ENCODE measurements around the gene SAC3D1. TPM values are rescaled to one million over a fixed set of nuclear protein-coding genes. Genes with fewer than 3 reads are reported as not detected.

Gene SAC3D1
- total and polyA plus RNA-seq, 9 of the 15 experiments (the other 6 are each of a cell fraction or from before 2014, with no cell fraction given), result 0.20 to 35.2 (median 5.8) TPM

GRCh38 chr11:65013888-65014725 is 26.9 kb upstream of the SAC3D1 start, which contains the start of gene ARL2 (continued):
- TF ChIP-seq ZNF3 (CRISPR knock-in tag; IDR thresholded peaks at IDR 0.05) (no peak), SRSF1 (IDR thresholded peaks at IDR 0.05; ENCODE audit: low read depth, low read length) (0 out of 2 replicates have a peak, but pooled peaks have one; percentile 27), TAF1 (IDR thresholded peaks at IDR 0.05; ENCODE audit: control insufficient read depth, extremely low read depth, insufficient read depth, low read length, severe bottlenecking) (peak; percentile 12), MAX (CRISPR knock-in tag; IDR thresholded peaks at IDR 0.05) (peak; percentile 100), NCOR1 (IDR thresholded peaks at IDR 0.05) (peak; percentile 37; the same call in 1 of the 2 replicates), POLR2A (conservative IDR thresholded peaks at IDR 0.05) (peak; percentile 76; the same call in 1 of the 2 replicates), RB1 (IDR thresholded peaks at IDR 0.05; ENCODE audit: low read depth) (peak; percentile 64), CHAMP1 (IDR thresholded peaks at IDR 0.05) (no peak), ZBTB43 (CRISPR knock-in tag; IDR thresholded peaks at IDR 0.05) (0 out of 2 replicates have a peak, but pooled peaks have one; percentile 76), DEAF1 (CRISPR knock-in tag; IDR thresholded peaks at IDR 0.05) (0 out of 2 replicates have a peak, but pooled peaks have one; percentile 22), FOXK1 (CRISPR knock-in tag; IDR thresholded peaks at IDR 0.05; ENCODE audit: borderline replicate concordance) (no peak), ZNF707 (CRISPR knock-in tag; conservative IDR thresholded peaks at IDR 0.05) (peak; percentile 77), PTRF (tag; IDR thresholded peaks at IDR 0.05) (no peak), EP300 (IDR thresholded peaks at IDR 0.05; ENCODE audit: low read length) (no peak), CREB3L1 (IDR thresholded peaks at IDR 0.05; ENCODE audit: borderline replicate concordance, low read depth) (peak; percentile 67; the same call in 1 of the 2 replicates), PYGO2 (tag; IDR thresholded peaks at IDR 0.05) (no peak), CAMTA2 (CRISPR knock-in tag; conservative IDR thresholded peaks at IDR 0.05) (no peak), ZNF263 (CRISPR knock-in tag; IDR thresholded peaks at IDR 0.05; ENCODE audit: borderline replicate concordance) (peak; percentile 14; the same call in 1 of the 2 replicates)
